AG20443 (cell line): Measurements from ENCODE around the gene CRISPLD2.
"Not testable (repeated sequence)": the region's sequence is repeated elsewhere in the genome, so short reads cannot be mapped to it uniquely, and the experiment has no call there.

Experiments used
- DNase-seq: peaks from one replicate; pipeline ENCODE4 v3.0.0; 2012; ENCODE audit warnings: low spot score, mixed read lengths

The CRISPLD2 gene

DNA sequence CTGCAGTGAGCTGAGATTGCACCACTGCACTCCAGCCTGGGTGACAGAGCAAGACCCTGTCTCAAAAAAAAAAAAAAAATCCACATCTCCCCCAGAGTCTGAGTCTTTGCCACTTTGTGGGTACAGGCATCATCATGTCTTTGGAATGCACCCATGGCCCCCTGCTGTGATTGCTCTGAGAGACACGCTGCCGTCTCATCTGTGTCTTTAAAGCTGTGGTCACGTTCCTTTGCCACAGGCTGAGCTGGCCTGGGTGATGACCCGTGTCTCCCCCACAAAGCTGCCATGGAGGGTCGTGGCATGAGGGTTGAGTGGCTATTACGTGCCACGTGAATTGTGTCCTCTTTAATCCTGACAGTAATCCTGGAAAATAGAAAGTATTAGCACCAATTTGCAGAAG, 20.2 kb downstream of the CRISPLD2 start:
- peak; percentile 70 for DNase-seq

DNA sequence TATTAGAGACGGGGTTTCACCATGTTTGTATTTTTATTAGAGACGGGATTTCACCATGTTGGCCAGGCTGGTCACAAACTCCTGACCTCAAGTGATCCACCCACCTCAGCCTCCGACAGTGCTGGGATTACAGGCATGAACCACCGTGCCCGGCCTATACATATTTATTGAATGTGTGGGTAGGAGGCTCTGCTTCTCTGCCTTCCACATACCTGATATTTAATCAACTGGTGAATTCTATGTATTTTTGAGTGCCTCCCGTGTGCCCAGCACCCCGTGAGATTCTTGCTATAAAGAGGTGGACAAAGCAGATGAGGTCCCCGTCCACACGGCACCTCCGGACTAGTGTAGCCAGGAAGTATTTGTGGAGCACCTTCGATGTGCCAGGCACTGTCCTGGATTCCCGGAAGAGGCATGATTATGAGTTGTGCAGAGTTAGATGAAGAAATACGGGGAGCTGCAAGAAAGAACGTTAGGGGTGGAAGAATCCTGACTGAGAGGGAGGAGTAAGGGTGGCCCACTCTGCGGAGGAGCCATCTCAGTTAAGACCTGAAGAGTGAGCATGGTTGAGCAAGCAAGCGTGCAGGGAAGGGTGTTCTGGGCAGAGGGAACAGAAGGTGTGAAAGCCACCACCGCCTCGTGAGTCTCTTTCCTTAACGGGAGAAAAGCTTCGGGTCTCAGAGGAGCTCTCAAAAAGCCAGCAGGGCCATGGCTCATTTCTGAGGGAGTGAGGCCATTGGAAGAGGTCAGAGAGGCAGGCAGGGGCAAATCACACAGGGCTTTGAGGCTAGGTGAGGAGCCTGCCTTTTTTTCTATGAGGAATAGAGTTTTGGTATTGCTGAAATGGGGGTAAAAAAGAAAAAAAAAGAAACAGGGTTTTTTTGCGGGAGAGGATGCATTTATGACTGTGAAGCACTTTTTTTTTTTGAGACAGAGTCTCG, 21.2 kb downstream of the CRISPLD2 start:
- DNase-seq, result no peak

DNA sequence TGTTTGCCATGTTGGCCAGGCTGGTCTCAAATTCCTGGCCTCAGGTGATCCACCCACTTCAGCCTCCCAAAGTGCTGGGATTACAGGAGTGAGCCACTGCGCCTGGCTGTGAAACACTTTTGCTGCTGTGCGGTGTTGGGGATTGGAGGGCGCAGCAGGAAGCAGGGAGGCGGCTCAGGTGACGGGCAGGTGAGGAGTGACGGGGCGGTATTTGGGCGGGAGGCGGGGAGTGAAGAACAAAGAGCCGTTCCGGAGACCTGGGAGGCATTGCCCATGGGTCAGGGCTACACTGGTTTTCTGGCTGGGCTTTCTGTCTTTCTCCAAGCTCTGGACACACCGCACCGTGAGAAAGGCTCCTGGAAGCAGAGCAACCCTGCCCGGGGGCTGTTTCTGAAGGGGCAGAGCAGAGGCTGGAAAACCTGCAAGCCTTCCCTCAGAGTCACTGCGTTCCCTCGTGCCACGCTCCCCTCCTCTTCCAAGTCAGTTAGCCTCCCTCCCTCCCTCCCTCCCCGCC, 22.1 kb downstream of the CRISPLD2 start:
- no peak for DNase-seq

DNA sequence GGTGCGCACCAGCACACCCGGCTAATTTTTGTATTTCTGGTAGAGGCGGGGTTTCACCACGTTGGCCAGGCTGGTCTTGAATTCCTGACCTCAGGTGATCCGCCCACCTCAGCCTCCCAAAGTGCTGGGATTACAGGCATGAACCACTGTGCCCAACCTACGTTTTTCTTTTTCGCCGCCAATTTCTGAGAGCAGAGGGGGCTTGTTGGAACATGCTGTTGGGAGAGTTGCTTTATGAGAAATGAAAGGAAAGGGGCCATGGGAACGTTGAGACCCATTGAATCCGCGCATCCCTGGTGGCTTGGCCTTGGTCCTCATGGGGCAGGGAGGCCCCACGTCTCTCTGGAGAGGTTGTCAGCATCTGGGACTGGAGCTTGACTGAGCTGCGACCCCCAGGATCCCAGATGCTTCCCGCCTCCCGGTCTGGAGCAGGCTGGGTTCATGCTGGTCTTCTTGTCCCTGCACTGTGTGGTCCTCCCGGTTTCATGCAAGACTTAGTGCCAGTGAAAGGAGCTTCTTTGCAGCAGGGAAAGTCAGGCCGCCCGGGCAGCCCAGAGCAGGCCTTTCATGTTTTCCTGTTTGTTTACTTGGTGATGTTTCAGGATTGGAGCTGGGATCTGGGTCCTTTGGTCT, 22.8 kb downstream of the CRISPLD2 start:
- DNase-seq, result no peak

DNA sequence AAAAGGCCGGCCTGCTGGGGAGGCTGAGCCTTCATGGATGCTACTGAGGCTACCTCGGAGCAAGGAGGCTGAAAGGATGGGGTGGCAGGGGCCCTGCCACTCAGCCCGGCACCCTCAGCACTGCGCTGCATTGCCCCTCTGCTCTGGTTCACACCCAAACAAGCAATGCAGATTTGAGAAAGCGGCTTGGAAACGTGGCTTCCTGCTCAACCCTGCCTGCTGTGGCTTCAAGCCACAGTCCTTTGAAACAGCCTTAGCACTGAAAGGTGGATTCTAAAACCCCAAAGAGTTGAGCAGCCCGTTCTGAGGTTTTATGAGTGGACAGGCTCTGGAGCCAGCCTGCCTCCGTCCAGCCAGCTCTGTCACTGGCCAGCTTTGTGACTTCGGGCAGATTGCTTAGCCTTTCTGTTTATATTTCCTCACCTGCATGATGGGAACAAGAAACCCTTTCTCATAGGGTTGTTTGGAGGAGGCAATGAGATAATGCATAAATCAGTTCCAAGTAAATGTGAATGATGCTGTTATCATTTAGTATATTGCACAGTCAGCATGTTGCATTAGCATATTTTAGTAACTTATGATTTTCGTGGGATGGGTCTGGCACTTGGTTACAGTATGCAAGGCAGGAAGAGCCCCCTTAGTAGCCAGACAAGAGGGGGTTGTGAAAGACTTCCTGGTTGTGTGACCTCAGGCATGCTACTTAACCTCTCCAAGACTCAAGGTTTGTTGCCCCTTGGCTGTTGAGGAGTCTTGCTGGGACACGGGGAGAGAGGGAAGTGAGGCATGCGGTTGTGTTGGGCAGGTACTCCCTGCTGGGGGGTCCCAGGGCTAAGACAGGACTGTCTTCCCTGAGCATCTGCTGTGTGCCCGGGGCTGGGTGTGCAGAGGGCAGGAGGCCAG, 23.6 kb downstream of the CRISPLD2 start:
- no peak for DNase-seq

DNA sequence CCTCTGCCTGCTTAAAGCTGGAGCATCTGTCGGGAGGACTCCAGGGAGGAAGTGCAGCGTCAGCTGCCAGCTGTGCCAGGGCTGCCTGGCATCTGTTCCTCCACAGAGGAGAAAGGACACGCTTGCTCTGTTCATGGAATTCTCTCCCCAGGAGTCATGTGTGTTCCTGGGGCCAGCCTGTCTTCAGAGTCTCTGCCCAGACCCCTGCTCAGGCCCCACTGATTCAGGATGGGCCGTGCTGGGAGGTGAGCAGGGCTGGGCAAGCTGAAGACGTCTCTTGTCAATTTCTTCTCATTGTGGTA, 24.2 kb downstream of the CRISPLD2 start:
- DNase-seq, result no peak

DNA sequence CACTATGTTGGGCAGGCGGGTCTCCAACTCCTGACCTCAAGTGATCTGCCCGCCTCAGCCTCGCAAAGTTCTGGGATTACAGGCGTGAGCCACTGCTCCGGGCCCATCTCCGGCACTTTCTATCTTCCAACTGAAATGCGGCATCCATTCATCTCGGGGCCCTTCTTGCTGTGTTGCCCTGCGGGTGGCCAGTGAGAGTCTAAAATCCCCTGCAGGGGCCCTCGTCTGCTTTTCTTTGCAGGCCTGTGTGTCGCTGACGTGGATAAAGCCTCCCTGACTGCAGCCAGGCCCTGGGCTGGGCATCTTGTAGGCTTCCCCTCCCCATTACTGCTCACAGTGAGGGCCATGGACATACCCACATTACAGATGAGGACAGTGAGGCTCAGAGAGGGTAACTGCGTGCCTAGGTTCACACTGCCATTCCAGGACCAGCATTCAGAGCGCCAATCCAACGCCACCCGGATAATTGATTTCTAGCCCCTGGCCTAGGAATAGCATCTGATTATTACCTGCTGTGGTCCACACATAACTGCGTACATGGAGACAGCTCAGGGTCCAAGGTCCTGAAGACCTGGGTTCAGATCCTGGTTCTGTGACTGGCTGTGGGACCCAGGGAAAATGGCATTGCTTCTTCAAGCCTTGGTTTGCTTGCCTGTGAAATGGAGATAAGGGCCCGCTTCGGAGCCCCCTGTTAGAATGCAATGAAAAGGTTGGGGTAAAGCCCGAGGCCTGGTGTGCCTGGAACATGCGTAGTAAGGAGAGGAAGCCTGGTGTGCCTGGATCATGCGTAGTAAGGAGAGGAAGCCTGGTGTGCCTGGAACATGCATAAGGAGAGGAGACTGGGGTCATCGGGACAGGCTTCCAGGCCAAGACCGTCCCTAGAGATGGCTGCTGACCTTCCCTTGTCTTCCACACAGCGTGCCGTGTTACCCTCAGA, 25.0 kb downstream of the CRISPLD2 start:
- DNase-seq, result no peak

DNA sequence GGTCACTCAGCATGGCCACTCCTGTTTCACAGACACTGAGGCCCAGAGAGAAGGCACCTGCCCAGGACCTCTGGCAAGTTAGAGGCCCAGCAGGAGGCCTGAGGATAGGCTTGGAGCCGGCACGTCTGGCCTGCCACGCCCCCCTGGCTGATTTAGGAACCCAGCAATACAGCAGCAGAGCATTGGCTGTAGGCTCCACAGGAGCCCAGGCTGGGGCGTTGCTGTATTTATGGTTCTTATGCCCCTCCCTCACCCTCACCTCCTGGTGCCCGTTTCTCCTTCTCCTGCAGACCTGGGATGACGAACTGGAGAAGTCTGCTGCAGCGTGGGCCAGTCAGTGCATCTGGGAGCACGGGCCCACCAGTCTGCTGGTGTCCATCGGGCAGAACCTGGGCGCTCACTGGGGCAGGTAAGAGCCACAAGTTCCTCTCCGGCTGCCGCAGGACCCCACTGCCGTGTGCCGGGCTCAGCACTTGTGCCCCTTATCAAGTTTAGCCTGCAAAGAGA, 25.8 kb downstream of the CRISPLD2 start:
- DNase-seq, result no peak

DNA sequence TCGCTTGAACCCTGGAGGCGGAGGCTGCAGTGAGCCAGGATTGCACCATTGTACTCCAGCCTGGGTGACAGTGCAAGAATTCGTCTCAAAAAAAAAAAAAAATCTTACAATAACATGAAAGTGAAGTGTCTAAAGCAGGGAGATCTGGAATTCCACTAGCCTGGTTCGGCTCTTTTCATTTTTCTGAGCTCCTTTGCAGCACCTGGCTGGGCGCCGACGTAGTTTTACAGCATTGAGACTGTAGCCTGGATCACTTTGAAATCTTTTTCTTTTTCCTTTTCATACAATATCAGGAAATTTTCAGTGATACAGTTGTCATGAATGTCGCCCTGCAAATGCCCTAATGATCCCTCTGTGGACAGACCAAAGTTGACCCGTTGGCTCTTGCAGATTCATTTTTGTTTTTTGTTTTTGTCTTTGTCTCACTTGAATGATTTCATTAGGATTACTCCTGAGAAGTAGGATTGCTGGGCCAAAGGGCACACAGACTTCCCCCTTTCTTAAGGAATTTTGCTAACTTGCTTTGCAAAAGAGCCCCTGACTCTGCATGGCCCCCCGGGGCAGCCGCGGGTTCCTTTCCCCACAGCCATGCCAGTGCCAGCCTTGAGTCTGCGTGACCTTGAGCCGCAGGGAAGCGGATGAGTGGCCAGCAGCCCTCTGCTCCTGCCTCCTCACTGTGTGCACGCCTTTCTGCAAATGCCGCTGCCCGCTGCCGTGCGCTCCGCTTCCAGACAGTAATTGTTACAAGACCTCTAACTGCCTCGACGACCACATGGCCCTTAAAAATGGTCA, 28.0 kb downstream of the CRISPLD2 start:
- no peak for DNase-seq

DNA sequence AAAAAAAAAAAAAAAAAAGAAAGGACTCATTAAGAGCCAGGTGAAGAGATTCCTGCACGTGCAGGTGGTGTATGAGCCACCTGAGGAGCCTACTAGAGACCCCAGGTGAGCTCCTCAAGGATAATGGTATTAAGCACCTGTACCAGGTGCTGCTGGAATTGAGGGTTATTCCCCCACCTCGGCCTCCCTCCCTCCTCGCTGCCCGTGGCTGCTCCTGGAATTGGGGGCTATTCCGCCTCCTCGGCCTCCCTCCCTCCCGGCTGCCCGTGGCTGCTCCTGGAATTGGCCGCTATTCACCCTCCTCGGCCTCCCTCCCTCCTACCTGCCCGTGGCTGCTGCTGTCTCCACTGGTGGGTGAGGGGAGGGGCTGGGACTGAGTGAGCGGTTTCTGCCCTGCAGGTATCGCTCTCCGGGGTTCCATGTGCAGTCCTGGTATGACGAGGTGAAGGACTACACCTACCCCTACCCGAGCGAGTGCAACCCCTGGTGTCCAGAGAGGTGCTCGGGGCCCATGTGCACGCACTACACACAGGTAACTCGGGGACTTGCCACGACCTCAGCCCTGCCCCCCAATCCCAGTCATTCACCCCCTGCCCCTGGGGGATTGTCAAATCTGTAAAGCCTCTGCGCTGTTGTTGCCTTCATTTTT, 29.3 kb downstream of the CRISPLD2 start:
- DNase-seq, result no peak

DNA sequence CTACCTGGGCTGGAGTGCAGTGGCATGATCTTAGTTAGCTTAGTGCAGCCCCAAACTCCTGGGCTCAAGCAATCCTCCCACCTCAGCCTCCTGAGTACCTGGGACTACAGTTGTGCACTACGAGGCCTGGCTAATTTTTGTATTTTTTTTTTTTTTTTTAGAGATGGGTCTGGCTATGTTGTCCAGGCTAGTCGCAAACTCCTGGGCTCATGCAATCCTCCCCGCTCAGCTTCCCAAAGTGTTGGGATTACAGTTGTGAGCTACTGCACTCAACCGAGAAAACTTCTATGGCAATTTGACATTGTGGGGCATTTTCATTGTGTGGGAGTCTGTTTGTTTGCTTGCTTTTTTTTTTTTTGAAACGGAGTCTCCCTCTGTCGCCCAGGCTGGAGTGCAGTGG, 30.0 kb downstream of the CRISPLD2 start:
- no peak for DNase-seq

DNA sequence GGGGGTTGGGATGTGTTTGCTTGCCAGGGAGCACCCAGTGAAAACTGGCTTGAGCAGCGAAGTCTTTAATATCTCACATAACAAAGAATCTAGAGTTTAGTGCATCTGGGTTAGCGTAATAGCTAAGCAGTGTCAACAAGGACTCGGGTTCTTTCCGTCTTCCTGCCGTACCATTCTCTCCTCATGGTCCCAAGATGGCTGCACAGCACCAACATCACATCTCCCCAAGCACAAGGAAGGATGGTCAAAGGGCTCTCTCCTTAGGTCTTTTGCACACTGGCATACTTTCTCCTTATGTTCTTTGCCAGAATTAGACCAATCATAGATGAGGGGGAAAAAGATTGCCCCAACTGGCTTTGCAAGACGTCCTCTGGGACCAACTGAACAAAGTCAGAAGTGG, 30.9 kb downstream of the CRISPLD2 start:
- no peak for DNase-seq

DNA sequence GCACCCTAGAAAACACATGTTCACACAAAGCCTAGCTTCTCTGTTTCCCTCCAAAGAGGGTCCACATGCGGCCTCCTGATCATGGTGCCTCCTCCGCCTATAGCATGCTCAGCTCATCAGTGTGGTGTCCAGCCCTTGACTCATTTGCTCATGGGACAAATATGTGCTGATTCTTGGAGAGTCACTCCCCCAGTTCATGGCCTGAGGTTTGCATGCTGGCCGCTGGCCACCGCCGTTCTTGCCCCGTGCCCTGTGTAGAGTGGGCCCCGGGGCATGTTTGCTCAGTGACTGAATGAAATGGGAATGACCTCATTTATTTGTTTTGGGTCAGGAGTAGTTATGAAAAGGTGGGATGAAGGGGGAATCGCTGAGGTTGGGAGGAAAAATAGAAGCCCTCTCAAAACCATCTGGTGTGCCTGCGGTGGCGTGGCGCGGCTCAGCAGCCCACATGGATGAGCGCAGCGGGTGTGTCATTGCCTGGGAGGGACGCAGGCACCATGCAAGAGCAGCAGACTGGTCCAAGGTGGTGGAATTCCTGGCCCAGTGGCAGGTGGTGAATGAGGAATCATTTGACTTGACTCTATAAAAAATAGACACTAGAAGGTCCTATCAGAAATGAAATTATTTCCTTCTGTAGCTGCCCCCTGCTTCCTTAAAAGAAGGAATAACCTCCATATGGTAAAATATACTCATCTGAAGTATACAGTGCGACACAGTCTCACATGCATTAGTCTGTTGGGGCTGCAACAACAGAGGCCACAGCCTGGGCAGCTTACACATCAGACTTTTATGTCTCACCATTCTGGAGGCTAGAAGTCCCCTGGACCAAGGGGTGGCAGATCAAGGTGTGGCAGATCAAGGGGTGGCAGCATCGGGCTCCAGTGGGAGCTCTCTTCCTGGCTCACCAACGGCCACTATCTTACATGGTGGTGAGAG, 31.7 kb downstream of the CRISPLD2 start:
- DNase-seq, result peak; percentile 62

DNA sequence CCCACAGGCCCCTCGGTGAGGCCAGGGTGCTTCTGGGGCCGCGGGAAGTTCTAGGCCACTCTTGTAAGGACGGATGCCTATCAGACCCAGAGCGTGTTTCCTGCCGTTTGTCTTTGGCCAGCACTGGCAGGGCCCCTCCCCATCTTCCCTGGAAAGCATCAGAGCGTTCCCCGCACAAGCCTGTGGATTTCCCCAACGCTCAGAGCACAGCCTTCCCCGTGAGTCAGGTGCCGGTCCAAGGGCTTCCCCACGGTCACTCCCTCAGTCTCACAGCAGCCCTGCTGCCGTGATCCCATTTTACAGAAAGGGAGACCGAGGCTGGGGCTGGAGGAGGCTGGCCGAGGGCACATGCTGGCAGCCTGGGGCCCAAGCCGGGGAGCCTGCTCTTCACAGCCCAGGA, 33.7 kb downstream of the CRISPLD2 start:
- no peak for DNase-seq

DNA sequence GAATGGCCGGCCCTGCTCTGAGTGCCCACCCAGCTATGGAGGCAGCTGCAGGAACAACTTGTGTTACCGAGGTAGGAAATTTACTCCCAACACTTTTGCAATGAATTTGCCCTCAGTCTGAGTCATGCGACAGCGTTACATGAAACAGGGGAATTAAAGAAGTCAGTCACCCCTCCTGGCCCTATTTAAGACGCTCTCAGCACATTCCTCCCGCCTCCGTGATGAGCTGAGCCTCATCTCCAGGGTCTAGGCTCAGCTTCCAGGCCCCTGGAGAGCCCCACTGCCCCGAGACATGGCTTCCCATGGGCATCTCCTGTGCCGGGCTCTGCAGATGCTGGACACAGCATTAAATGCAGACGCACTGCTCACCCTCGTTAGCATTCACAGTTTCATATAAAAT, 35.0 kb downstream of the CRISPLD2 start:
- no peak for DNase-seq

DNA sequence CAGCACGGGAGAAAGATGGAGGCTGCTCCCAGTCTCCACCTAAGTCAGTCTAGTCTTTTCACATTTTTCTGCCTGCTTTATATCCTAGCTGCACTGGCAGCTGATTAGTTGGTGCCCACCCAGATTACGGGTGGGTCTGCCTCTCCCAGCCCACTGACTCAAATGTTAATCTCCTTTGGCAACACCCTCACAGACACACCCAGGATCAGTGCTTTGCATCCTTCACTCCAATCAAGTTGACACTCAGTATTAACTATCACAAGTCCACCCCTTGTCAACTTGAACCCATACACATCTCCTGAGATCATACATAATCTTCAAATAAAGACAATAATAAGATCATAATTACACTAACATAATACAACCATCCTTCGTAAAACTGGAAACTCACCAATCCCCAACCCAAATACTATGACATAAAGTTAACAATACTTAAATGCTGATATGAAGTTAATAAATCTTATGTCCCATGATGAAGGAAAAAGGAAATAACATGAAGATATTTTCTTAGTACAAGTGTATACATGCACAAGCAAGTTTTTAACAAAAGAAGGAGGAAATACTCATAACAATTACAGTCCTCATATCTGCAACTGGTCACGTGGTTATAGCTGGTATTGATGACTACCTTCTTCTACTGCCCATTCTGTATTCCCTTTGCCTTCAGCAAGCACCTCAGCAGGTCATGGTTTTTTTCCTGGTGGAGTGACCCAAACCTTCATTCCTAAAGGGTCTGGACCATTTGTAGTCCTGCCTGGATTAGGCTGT, 35.8 kb downstream of the CRISPLD2 start:
- not testable (repeated sequence) for DNase-seq

DNA sequence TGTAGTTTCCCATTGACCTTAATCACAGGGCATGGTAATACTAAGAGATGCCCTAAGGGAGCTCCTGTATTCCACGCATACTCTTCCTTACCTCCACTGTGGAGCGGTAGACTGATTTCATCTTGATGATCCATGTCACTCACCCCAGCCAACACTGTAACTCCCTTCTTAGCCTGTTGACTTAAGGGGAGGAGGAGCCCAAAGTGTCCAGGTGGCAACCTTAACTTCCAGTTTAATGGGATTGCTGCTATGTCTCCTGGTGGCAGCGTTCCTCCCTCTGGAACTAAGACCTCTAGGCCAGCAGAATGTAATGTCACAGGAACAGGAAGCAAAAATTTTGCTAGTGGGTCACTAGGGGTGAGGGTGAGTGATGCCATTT, 36.4 kb downstream of the CRISPLD2 start:
- DNase-seq, result not testable (repeated sequence)

DNA sequence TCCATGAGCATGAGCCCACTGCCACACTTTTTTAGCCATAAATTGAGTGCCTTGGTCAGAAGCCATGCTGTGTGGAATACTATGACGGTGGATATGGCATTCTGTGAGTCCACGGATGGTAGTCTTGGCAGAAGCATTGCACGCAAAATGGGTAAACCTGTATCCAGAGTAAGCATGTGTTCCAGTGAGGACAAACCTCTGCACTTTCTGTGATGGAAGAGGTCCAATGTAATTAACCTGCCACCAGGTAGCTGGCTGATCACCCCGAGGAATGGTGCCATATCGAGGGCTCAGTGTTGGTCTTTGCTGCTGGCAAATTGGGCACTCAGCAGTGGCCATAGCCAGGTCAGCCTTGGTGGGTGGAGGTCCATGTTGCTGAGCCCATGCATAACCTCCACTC, 37.0 kb downstream of the CRISPLD2 start:
- not testable (repeated sequence) for DNase-seq
